Endodermal cell (in vitro differentiated cells): ENCODE results near the gene ATRNL1. TPM values are rescaled to one million over a fixed set of nuclear protein-coding genes. Genes with fewer than 3 reads are reported as not detected.

Source experiments
- DNase-seq: peaks from one replicate; pipeline ENCODE4 v3.0.0-alpha.2; 2017
- H3K27ac ChIP-seq: 2 replicates; pipeline ENCODE4 v1.5.1; 2013; ENCODE audit warnings: mild to moderate bottlenecking, low read depth, low read length, moderate library complexity
- H3K27me3 ChIP-seq: 2 replicates; pipeline ENCODE4 v1.6.1; 2013; ENCODE audit warnings: mild to moderate bottlenecking, low read length, moderate library complexity; ENCODE audit not compliant: insufficient read depth, control insufficient read depth, poor library complexity, severe bottlenecking
- H3K36me3 ChIP-seq: 2 replicates; pipeline ENCODE4 v1.7.0; 2013; ENCODE audit warnings: mild to moderate bottlenecking, low read length, moderate library complexity; ENCODE audit not compliant: control insufficient read depth, insufficient read depth
- H3K4me1 ChIP-seq: one replicate; pipeline ENCODE4 v1.7.0; 2013; ENCODE audit warnings: low read length; ENCODE audit not compliant: control insufficient read depth, insufficient read depth
- H3K4me3 ChIP-seq: 2 replicates; pipeline ENCODE4 v1.5.1; 2013; ENCODE audit warnings: mild to moderate bottlenecking, low read length, moderate library complexity
- H3K9ac ChIP-seq: 2 replicates; pipeline ENCODE4 v1.6.1; 2013; ENCODE audit warnings: mild to moderate bottlenecking, low read length, moderate library complexity; ENCODE audit not compliant: poor library complexity, severe bottlenecking; ENCODE audit errors: extremely low read depth
- H3K9me3 ChIP-seq: 2 replicates; pipeline ENCODE4 v1.6.1; 2013; ENCODE audit warnings: mild to moderate bottlenecking, low read length, moderate library complexity; ENCODE audit not compliant: control insufficient read depth
- H3K27ac Mint-ChIP-seq: 2 replicates; pipeline ENCODE4 v1.8.0; 2020; ENCODE audit warnings: mixed read lengths
- H3K27me3 Mint-ChIP-seq: 2 replicates; pipeline ENCODE4 v1.8.0; 2021; ENCODE audit warnings: mild to moderate bottlenecking, mixed read lengths; ENCODE audit not compliant: insufficient read depth
- H3K36me3 Mint-ChIP-seq: 2 replicates; pipeline ENCODE4 v1.8.0; 2020; ENCODE audit warnings: low read depth, mixed read lengths
- H3K4me1 Mint-ChIP-seq: 2 replicates; pipeline ENCODE4 v1.8.0; 2020; ENCODE audit warnings: mixed read lengths
- H3K4me3 Mint-ChIP-seq: 2 replicates; pipeline ENCODE4 v1.8.0; 2020; ENCODE audit warnings: mild to moderate bottlenecking, moderate library complexity, mixed read lengths
- H3K9me3 Mint-ChIP-seq: 2 replicates; pipeline ENCODE4 v1.8.0; 2020; ENCODE audit warnings: mild to moderate bottlenecking, mixed read lengths
- CTCF ChIP-seq: fragments of 200-600 bp; sonication (generic); conservative IDR thresholded peaks from 2 replicates; pipeline ENCODE4 v1.5.0; 2021; ENCODE audit warnings: antibody characterized with exemption, mild to moderate bottlenecking
- WGBS, 2 experiments: methylation state at CpG; one replicate each; pipeline versions ENCODE4 v1.1.5 to v1.1.7; 2013; ENCODE audit warnings: missing lambda C conversion rate in 2 of 2, mixed read lengths in 1 of 2; ENCODE audit not compliant: insufficient coverage in 1 of 2, insufficient read length in 1 of 2; 5-methylcytosine and 5-hydroxymethylcytosine counted together
- total RNA-seq, 2 donors: library from RNA; stranded (reverse); fragmentation: NEBNext Ultra II Directional in 1 of 2; extraction: Animal tissue kit (Norgen Biotek cat#: 25700) in 1 of 2; gene quantifications; 2 replicates in 1 of 2; 3 replicates in 1 of 2; pipeline ENCODE4 v1.2.1, GENCODE V29; 2021

Gene ATRNL1
- total RNA-seq, 2 donors from 2014 or later = 8.0 to 9.0 TPM

DNA sequence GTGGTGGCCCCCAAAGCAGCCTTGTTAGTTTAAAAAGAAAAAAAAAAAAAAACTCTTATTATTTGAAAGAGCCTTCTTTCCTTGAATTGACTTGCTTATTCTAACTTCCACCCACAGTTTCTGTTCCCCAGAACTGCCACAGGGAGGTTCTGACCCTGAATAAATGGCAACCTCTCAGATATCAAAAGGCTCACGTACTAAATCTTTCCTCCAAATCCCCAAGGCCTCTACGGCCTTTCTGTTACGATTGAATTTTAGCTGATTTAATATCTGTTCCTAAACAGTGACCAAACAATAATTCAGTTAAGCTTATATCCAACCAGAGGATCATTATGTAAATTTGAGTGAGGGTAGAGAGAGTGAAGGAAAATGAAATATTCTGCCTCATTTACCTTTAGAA is 697.1 kb downstream of the ATRNL1 start:
- WGBS, 2 experiments = 89% methylated on average over 3 of the region's 3 CpGs; no CpG with 5 or more reads in 1 of the 2 experiments
- no peak for DNase-seq
- Mint-ChIP-seq H3K4me1 (peaks cover 8% of the 10 kb centered on the region), H3K27ac (no peak overlapping the region), H3K4me3 (no peak overlapping the region), H3K27me3 (no peaks in the 10 kb centered on the region), H3K9me3 (peaks cover 3% of the 10 kb centered on the region), H3K36me3 (no peaks in the 10 kb centered on the region)
- Histone ChIP-seq H3K36me3 (no peaks in the 10 kb centered on the region), H3K4me1 (no peaks in the 10 kb centered on the region), H3K27me3 (peaks cover 31% of the 10 kb centered on the region), H3K27ac (no peak overlapping the region), H3K9me3 (no peaks in the 10 kb centered on the region), H3K4me3 (no peak overlapping the region), H3K9ac (no peak overlapping the region)
- TF ChIP-seq CTCF = no peak

DNA sequence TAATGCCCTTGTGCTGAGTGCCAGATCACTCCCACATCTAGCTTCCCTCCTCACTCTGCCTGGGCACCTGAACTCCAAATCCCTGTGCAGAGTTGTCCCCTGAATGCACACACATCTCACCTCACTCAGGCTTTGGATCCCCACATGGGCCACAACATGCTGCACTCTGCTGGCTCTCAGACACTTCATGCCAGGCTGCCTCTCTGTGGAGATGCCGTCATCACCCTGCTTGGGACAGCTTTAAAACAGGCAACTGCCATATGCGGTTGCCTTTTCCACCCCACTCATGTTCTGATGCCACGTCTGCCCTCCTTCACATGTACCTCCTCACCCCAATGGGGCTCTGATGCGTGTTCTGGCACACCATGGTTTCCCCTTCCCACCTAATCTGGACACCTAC is 702.8 kb downstream of the ATRNL1 start:
- H3K36me3 ChIP-seq = no peaks in the 10 kb centered on the region
- no peak overlapping the region for H3K4me3 Mint-ChIP-seq
- H3K27ac Mint-ChIP-seq = no peak overlapping the region
- peaks cover 15% of the 10 kb centered on the region for H3K9me3 Mint-ChIP-seq
- H3K9ac ChIP-seq = no peak overlapping the region
- 87 to 100% methylated on average over 4 of the region's 4 CpGs for WGBS, 2 experiments
- no peaks in the 10 kb centered on the region for H3K36me3 Mint-ChIP-seq
- no peak overlapping the region for H3K4me3 ChIP-seq
- no peaks in the 10 kb centered on the region for H3K27me3 Mint-ChIP-seq
- TF ChIP-seq CTCF = no peak
- H3K4me1 ChIP-seq = peaks cover 4% of the 10 kb centered on the region
- H3K4me1 Mint-ChIP-seq = peaks cover 9% of the 10 kb centered on the region
- no peaks in the 10 kb centered on the region for H3K27me3 ChIP-seq
- DNase-seq = no peak
- H3K9me3 ChIP-seq = peaks cover 6% of the 10 kb centered on the region
- H3K27ac ChIP-seq = no peak overlapping the region

GRCh38 chr10:115801457-115801856 is 708.3 kb downstream of the ATRNL1 start:
- H3K4me3 Mint-ChIP-seq = no peak overlapping the region
- H3K27me3 Mint-ChIP-seq = no peaks in the 10 kb centered on the region
- Histone ChIP-seq H3K4me3 (no peak overlapping the region), H3K4me1 (peaks cover 4% of the 10 kb centered on the region), H3K9ac (no peak overlapping the region), H3K9me3 (no peaks in the 10 kb centered on the region), H3K27me3 (no peaks in the 10 kb centered on the region), H3K36me3 (no peaks in the 10 kb centered on the region), H3K27ac (no peak overlapping the region)
- no peak overlapping the region for H3K27ac Mint-ChIP-seq
- no peak for DNase-seq
- no peaks in the 10 kb centered on the region for H3K36me3 Mint-ChIP-seq
- peaks cover 13% of the 10 kb centered on the region for H3K4me1 Mint-ChIP-seq
- no peaks in the 10 kb centered on the region for H3K9me3 Mint-ChIP-seq
- no peak for TF ChIP-seq CTCF
